Vagina (tissue), 2 donors: ENCODE measurements around the gene SLK.

Experiments used
- POLR2A ChIP-seq, 2 donors: fragments of 450-650 bp; IDR thresholded peaks; one replicate each; pipeline ENCODE4 v1.6.1; 2017; ENCODE audit warnings: antibody characterized with exemption in 2 of 2, mild to moderate bottlenecking in 2 of 2, moderate library complexity in 2 of 2
- POLR2AphosphoS5 ChIP-seq, 2 donors: sonication (generic); formaldehyde crosslinking; IDR thresholded peaks; one replicate each; pipeline ENCODE4 v1.9.0; 2017; ENCODE audit warnings: antibody characterized with exemption in 2 of 2, mild to moderate bottlenecking in 2 of 2, low read depth in 1 of 2; ENCODE audit not compliant: insufficient read depth in 1 of 2
- TF ChIP-seq, protein P1 (sequence below), 3 experiments: fragments of 450-650 bp in 2 of 3; fragments of 200-600 bp in 1 of 3; sonication (generic) in 1 of 3; IDR thresholded peaks; one replicate each; pipeline ENCODE4 v1.5.1; 2017 to 2019; ENCODE audit warnings: antibody characterized with exemption in 3 of 3, mild to moderate bottlenecking in 2 of 3, moderate library complexity in 2 of 3

DNA sequence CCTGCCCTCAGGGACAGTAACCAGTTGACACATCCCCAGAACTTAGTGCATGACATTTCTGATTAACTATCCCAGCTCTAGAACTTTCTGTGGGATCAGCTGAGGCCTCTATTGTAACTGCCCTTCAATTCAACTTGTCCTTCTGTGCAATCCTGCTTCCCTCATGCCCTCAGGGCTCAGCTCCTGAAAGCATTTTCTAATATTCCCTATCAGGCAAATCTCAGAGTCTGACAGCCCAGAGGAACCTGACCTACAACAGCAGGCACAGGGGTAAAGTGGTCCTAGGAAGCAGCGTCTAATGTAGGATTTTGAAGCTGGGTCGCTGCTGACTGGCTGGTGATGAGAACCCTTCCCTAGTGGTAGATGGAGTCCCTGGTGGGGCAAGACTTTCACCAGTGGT, 35.3 kb upstream of the SLK start:
- TF ChIP-seq, protein P1, sequence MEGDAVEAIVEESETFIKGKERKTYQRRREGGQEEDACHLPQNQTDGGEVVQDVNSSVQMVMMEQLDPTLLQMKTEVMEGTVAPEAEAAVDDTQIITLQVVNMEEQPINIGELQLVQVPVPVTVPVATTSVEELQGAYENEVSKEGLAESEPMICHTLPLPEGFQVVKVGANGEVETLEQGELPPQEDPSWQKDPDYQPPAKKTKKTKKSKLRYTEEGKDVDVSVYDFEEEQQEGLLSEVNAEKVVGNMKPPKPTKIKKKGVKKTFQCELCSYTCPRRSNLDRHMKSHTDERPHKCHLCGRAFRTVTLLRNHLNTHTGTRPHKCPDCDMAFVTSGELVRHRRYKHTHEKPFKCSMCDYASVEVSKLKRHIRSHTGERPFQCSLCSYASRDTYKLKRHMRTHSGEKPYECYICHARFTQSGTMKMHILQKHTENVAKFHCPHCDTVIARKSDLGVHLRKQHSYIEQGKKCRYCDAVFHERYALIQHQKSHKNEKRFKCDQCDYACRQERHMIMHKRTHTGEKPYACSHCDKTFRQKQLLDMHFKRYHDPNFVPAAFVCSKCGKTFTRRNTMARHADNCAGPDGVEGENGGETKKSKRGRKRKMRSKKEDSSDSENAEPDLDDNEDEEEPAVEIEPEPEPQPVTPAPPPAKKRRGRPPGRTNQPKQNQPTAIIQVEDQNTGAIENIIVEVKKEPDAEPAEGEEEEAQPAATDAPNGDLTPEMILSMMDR (IDR thresholded peaks at IDR 0.05): no peak
- TF ChIP-seq POLR2AphosphoS5 (IDR thresholded peaks at IDR 0.05; ENCODE audit: insufficient read depth in 1 of 2, low read depth in 1 of 2) (no peak), POLR2A (IDR thresholded peaks at IDR 0.05) (no peak)
